Measurements from ENCODE around the gene SGPL1.

The SGPL1 gene

DNA sequence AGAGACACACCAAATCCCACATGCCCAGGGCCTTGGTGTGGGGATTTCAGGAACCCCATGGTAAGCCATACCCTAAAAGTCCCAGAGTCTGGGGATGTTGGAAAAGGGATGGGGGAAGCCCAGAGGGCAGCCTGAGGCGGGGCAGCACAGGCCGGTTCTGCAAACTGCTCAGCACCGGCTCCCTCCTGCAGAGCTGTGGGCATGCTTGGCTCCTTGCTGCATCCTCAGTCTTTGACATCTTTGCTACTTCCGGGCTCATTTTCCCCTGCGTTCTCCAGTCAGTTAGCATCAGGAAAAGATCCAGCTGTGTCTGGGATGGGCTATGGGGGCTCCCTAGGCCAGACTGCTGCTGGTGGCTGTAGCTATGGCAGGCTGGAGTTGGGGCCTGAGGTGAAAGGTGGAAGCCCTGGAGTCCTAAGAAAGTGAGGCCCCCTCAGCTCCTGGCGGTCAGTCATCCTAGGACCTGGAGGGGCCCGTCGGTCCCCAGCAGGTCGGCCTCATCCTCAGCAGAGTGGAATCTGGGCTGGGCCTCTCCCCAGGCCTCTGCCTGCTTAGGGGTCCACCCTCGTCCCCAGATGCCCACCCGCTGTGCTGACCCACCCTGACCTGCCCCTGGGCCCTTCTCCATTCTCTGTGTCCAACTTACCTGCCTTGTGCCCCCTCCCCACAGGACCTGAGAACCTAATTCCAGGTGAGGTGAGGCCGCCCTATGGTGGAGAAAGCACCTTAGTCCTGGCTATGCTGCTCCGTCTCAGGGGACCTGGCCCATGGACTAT lies 39.9 kb upstream of the SGPL1 start:
- H3K9ac ChIP-seq (ENCODE audit: low read depth, low read length, poor library complexity): peak overlapping the region; percentile 10
- no CpG with 5 or more reads among the region's 13 CpGs for WGBS, 2 donors (ENCODE audit: extremely low coverage in 2 of 2, insufficient read length in 2 of 2, insufficient replicate concordance in 1 of 2)
- no peak overlapping the region for H3K14ac ChIP-seq (ENCODE audit: low read length)
- no peak overlapping the region for H3K4me2 ChIP-seq (ENCODE audit: insufficient read depth, low read length, poor library complexity, severe bottlenecking)
- no peak overlapping the region for H2BK5ac ChIP-seq (ENCODE audit: low read length)
- no peaks in the 10 kb centered on the region for H3K36me3 ChIP-seq (replicated peaks in 1 of 2; ENCODE audit: control insufficient read depth in 2 of 2, insufficient read depth in 2 of 2, low read length in 2 of 2)
- H3K27ac ChIP-seq (replicated peaks; ENCODE audit: low read length): no peak overlapping the region
- peak overlapping the region; percentile 51 for H3K23ac ChIP-seq (ENCODE audit: low read depth, low read length, poor library complexity)
- H3K27me3 ChIP-seq (ENCODE audit: control insufficient read depth in 3 of 3, insufficient read depth in 3 of 3, low read depth in 1 of 3, low read length in 3 of 3): peaks cover 0 to 29% (median 1%) of the 10 kb centered on the region in 3 experiments
- no peak for DNase-seq (ENCODE audit: low spot score)
- no peak overlapping the region for H2AFZ ChIP-seq (ENCODE audit: low read length)
- H2BK12ac ChIP-seq (ENCODE audit: low read length): no peak overlapping the region
- H2BK120ac ChIP-seq (ENCODE audit: low read depth, low read length): no peak overlapping the region
- peak overlapping the region; percentile 52 for H3K18ac ChIP-seq (ENCODE audit: low read length)
- no peak overlapping the region for H3K4me3 ChIP-seq (ENCODE audit: low read length in 2 of 2)
- H3K4ac ChIP-seq (ENCODE audit: low read length): no peak overlapping the region
- peaks cover 0 to 5% of the 10 kb centered on the region in 2 donors for H3K4me1 ChIP-seq (ENCODE audit: control insufficient read depth in 2 of 2, insufficient read depth in 1 of 2, low read depth in 1 of 2, low read length in 2 of 2)
- no peaks in the 10 kb centered on the region for H3K9me3 ChIP-seq (replicated peaks in 1 of 2; ENCODE audit: control insufficient read depth in 2 of 2, insufficient read depth in 1 of 2, low read depth in 1 of 2, low read length in 2 of 2)
- peak overlapping the region; percentile 28 for H2AK5ac ChIP-seq (ENCODE audit: low read depth, low read length)
- no peak overlapping the region for H2BK15ac ChIP-seq (ENCODE audit: low read length)
- H4K91ac ChIP-seq (ENCODE audit: low read depth, low read length, poor library complexity): no peak overlapping the region
- H4K8ac ChIP-seq (ENCODE audit: low read depth, low read length): no peak overlapping the region
- no peaks in the 10 kb centered on the region for H3K79me1 ChIP-seq (ENCODE audit: low read depth, low read length)

DNA sequence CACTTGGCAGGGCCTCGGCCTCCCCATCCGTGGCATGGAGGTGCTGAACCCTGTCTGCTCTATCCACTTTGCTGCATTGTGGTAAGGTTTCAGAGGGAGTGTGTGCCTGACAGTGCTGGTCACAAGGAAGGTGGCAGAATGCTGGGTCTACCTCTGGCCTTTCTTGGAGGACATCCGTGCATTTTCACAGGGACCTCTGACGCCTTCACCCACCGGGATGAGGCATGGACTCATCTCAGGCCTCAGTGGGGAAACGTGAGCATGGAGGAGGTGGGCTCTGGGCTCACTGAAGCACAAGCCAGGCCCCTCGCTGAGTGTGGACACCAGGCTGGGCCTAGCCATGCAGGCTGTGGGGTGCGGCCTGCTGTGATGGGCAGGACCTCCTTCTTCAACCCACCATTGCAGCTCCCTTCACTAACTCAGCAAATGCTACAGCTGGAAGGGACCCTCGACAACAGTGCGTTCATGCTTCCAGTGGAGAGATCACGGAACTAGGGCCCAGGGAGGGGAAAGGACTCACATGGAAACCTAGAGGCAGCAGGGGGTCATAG lies 39.2 kb upstream of the SGPL1 start:
- Histone ChIP-seq H3K9me3 (replicated peaks in 1 of 2; ENCODE audit: control insufficient read depth in 2 of 2, insufficient read depth in 1 of 2, low read depth in 1 of 2, low read length in 2 of 2) (no peaks in the 10 kb centered on the region), H2AK5ac (ENCODE audit: low read depth, low read length) (peak overlapping the region; percentile 28), H2BK12ac (ENCODE audit: low read length) (no peak overlapping the region), H3K4ac (ENCODE audit: low read length) (no peak overlapping the region), H3K27ac (replicated peaks; ENCODE audit: low read length) (no peak overlapping the region), H3K4me1 (ENCODE audit: control insufficient read depth in 2 of 2, insufficient read depth in 1 of 2, low read depth in 1 of 2, low read length in 2 of 2) (peaks cover 0 to 5% of the 10 kb centered on the region in 2 donors), H3K14ac (ENCODE audit: low read length) (peak overlapping the region; percentile 77), H3K4me3 (ENCODE audit: low read length in 2 of 2) (no peak overlapping the region), H4K8ac (ENCODE audit: low read depth, low read length) (no peak overlapping the region), H2BK120ac (ENCODE audit: low read depth, low read length) (no peak overlapping the region), H2BK5ac (ENCODE audit: low read length) (no peak overlapping the region), H2AFZ (ENCODE audit: low read length) (no peak overlapping the region), H3K27me3 (ENCODE audit: control insufficient read depth in 3 of 3, insufficient read depth in 3 of 3, low read depth in 1 of 3, low read length in 3 of 3) (peaks cover 0 to 33% (median 1%) of the 10 kb centered on the region in 3 experiments), H3K79me1 (ENCODE audit: low read depth, low read length) (no peaks in the 10 kb centered on the region), H3K18ac (ENCODE audit: low read length) (peak overlapping the region; percentile 38), H3K9ac (ENCODE audit: low read depth, low read length, poor library complexity) (peak overlapping the region; percentile 10), H2BK15ac (ENCODE audit: low read length) (peak overlapping the region; percentile 25), H3K36me3 (replicated peaks in 1 of 2; ENCODE audit: control insufficient read depth in 2 of 2, insufficient read depth in 2 of 2, low read length in 2 of 2) (no peaks in the 10 kb centered on the region), H3K4me2 (ENCODE audit: insufficient read depth, low read length, poor library complexity, severe bottlenecking) (no peak overlapping the region), H4K91ac (ENCODE audit: low read depth, low read length, poor library complexity) (no peak overlapping the region), H3K23ac (ENCODE audit: low read depth, low read length, poor library complexity) (peak overlapping the region; percentile 51)
- no peak for DNase-seq (ENCODE audit: low spot score)
- no CpG with 5 or more reads among the region's 11 CpGs for WGBS, 2 donors (ENCODE audit: extremely low coverage in 2 of 2, insufficient read length in 2 of 2, insufficient replicate concordance in 1 of 2)

DNA sequence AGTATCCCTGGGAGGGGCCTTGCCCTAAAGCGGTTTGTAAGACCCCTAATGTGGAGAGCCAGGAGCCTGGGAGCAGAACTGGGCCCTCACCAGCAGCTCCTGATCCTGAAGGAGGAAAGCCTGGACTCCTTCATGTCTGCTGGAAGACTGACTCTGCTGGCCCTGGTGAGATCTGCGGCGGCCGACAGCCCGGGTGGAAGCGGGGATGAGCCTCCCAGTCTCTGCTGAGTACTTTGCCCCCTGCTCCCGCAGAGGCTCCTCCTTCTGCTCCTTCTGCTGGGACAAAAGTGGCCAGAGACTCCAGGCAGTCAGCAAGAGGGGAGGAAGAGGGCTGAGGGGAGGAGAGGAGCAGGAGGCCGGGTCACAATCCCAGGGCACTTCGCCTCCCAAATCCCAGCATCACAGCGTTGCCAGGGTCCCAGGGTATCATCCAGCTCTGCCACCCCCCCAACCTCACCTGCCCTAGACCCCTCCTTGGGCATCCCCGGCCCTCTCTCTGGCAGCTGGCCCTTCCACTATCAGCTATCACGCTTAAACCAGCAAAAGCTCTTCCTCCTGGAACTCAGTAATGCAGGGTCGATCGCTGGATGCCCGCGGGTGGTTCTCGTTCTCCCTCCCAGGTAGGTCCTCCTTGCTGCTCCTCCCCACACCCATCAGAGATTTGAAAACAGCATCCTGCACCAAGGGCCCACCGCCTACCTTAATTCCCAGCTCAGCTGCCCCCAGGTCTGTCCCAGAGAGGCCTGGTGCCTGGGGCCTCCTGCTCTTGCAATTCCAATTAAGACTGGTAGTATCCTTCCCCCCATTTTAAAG lies 38.5 kb upstream of the SGPL1 start:
- H3K27me3 ChIP-seq (ENCODE audit: control insufficient read depth in 3 of 3, insufficient read depth in 3 of 3, low read depth in 1 of 3, low read length in 3 of 3): peaks cover 0 to 33% (median 1%) of the 10 kb centered on the region in 3 experiments
- H3K9me3 ChIP-seq (replicated peaks in 1 of 2; ENCODE audit: control insufficient read depth in 2 of 2, insufficient read depth in 1 of 2, low read depth in 1 of 2, low read length in 2 of 2): no peaks in the 10 kb centered on the region
- H3K14ac ChIP-seq (ENCODE audit: low read length): no peak overlapping the region
- no peak overlapping the region for H3K4me3 ChIP-seq (ENCODE audit: low read length in 2 of 2)
- no peak overlapping the region for H2BK5ac ChIP-seq (ENCODE audit: low read length)
- H3K4me2 ChIP-seq (ENCODE audit: insufficient read depth, low read length, poor library complexity, severe bottlenecking): no peak overlapping the region
- no peak overlapping the region for H2BK120ac ChIP-seq (ENCODE audit: low read depth, low read length)
- H2BK15ac ChIP-seq (ENCODE audit: low read length): peak overlapping the region; percentile 25
- no peak overlapping the region for H4K91ac ChIP-seq (ENCODE audit: low read depth, low read length, poor library complexity)
- H4K8ac ChIP-seq (ENCODE audit: low read depth, low read length): no peak overlapping the region
- WGBS, 2 donors (ENCODE audit: extremely low coverage in 2 of 2, insufficient read length in 2 of 2, insufficient replicate concordance in 1 of 2): no CpG with 5 or more reads among the region's 18 CpGs
- no peak for DNase-seq (ENCODE audit: low spot score)
- H3K36me3 ChIP-seq (replicated peaks in 1 of 2; ENCODE audit: control insufficient read depth in 2 of 2, insufficient read depth in 2 of 2, low read length in 2 of 2): no peaks in the 10 kb centered on the region
- H2AK5ac ChIP-seq (ENCODE audit: low read depth, low read length): peak overlapping the region; percentile 41
- H3K23ac ChIP-seq (ENCODE audit: low read depth, low read length, poor library complexity): no peak overlapping the region
- H3K79me1 ChIP-seq (ENCODE audit: low read depth, low read length): no peaks in the 10 kb centered on the region
- no peak overlapping the region for H3K27ac ChIP-seq (replicated peaks; ENCODE audit: low read length)
- H2BK12ac ChIP-seq (ENCODE audit: low read length): no peak overlapping the region
- H3K18ac ChIP-seq (ENCODE audit: low read length): peak overlapping the region; percentile 0
- no peak overlapping the region for H2AFZ ChIP-seq (ENCODE audit: low read length)
- H3K9ac ChIP-seq (ENCODE audit: low read depth, low read length, poor library complexity): no peak overlapping the region
- H3K4ac ChIP-seq (ENCODE audit: low read length): no peak overlapping the region
- peaks cover 0 to 5% of the 10 kb centered on the region in 2 donors for H3K4me1 ChIP-seq (ENCODE audit: control insufficient read depth in 2 of 2, insufficient read depth in 1 of 2, low read depth in 1 of 2, low read length in 2 of 2)
